NCI-H1417 (cell line): ENCODE data around the gene GALNT9.

Experiments used
- DNase-seq, 3 experiments: peaks; one replicate each; lab custom pipeline; 2025; lab: John Stamatoyannopoulos, UW

Gene GALNT9

DNA sequence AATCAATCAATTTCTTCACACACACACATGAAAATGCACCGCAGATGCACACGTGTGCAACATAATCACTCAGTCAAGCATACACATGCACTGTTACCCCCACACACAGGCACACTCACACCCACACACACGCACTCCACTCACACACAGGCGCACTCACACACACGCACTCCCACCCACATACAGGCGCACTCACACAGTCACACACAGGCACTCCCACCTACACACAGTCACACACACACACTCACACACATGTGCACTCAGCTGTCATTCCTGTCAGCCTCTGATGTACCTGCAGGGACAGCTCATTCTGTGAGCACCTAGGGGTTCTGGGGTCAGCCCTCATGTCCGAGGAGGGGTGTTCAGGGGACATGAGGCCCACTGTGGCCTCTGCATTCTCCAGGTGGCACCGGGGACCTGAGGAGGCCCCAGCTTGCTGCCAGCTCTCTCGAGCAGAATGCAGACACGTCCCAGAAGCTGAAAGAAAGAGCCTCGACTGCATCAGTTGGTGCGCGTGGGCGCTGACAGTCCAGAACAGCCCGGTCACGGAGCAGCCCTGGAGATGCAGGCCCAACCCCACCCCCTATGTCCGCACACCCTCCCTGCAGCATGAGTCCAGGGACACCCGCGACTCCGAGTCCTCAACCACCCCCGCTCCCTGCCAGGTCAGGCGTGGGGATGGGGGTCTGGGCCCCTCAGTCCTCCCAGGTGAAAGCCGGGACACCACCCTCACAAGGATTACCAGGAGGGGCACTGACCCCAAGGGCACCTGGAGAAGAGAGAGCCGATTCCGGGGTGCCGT, 115.8 kb downstream of the GALNT9 start:
- no peak for DNase-seq

DNA sequence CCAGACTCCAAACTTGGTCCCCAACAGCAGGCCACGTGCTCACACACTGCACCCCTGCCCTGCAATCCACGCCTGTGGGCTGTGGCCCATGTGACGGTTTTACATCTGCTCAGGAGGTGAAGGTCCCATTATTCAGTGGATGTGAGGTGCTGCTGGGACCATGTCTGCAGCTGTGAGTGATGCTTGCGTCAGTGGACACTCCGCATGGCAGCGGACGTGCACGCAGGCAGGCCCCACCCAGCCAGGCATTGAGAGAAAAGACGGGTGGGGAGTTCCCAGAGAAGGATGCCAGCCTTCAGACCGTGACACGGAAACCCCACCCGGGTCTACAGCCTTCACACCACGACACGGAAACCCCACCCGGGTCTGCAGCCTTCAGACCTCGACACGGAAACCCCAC, 117.6 kb downstream of the GALNT9 start:
- no peak for DNase-seq

DNA sequence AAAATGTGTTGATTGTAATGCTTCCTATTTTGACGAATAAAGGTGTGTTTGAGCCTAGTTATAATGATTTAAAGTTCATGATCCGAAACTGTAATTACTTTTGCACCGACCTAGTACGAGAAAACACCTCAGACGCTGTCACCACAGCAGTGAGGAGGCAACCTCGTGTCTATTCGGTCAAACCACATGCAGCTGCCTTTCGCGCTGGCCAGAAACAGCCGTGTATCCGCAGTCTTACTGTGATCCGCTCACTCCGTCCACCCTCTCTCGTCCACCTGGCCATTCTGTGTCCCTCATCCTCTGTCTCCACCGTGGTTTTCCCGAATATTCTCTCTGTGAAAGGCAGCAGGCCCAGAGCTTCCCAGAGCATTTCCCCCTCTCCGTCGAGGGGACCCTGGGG, 118.1 kb downstream of the GALNT9 start:
- DNase-seq: no peak

DNA sequence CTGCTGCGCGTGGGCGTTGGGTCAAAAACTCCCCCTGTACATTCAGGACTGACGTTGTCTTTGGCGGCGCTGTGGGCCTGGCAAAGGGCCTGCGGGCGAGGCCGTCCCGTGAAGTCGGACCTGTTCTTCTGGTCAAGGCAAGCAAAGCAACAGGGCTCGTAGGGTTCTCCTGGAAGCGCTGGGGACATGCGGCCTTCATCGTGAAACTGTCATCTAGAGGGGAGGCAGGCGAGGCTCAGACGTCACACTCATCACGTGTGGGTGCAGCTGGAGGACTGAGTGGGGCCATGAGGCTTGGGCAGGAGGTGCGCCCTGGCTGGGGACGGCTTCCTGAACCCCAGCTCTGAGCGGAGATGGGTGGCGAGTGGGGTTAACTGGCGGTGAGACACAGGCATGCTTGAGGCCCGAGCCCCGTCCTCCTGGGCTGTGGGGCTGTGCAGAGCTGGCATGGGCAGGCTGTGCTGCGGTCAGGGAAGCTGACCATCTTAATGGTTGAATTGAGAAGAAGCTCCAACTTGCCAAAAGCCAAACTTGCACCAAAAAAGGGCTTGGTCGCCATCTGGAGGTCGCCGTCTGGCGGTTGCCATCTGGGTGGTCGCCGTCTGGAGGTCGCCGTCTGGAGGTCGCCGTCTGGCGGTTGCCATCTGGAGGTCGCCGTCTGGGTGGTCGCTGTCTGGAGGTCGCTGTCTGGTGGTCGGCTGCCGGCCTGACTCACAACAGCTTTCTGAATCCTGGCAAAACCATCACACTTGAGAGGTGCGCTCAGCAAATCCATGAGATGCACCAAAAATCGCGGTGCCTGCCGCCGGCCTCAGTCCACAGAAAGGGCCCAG, 119.0 kb downstream of the GALNT9 start:
- DNase-seq: no peak

DNA sequence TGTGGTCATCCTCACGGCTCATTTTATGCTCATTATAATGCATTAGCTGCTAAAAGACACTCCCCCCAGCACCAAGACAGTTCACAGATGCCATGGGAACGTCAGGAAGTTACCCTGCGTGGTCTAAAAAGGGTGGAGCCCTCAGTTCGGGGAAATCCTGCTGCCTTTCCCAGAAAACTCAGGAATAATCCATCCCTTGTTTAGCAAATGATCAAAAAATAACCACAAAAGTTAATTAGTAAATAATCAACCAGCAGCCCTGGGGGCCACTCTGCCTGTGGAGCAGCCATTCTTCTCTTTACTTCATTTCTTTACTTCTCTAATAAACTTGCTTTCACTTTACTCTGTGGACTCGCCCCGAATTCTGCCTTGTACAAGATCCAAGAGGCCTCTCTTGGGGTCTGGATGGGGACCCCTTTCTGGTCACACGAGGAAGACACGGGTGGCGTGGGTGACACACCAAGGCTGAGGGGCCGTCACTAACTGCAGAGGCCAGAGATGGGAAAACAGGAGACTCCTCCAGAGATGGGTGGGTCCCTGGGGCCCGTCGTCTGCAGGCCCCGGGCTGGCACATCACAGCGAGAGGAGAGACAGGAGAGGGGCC, 119.7 kb downstream of the GALNT9 start:
- no peak for DNase-seq

DNA sequence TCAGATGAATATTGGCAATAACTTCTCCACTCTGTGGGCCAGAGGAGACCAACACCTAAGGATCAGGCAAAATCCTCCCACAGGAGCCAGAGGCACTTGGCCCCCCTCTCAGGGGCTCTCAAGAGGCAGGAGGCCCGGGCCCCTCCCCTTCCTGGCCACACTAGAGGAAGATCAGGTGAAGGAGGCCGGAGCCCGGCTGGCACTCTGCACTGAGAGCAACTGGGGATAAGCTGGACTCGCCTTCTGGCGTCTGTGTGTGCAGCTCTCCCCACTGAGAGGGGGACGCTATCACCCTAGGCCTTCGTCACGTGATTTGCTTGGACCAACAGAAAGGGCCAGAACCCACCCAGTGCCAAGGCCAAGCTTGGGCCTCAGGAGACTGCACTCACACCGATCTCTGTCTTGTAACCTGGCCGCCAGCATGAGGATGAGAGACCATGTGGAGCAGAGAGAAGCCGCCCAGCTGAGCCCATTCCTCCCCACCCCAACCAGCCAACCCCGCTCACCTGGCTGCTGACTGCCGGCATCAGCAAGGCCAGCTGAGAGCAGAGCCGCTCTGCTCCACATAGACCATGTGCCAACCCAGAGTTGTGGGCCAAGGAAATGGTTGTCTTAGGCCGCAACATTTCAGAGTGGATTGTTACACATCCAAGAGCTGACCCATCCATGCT, 121.1 kb downstream of the GALNT9 start:
- DNase-seq: no peak

DNA sequence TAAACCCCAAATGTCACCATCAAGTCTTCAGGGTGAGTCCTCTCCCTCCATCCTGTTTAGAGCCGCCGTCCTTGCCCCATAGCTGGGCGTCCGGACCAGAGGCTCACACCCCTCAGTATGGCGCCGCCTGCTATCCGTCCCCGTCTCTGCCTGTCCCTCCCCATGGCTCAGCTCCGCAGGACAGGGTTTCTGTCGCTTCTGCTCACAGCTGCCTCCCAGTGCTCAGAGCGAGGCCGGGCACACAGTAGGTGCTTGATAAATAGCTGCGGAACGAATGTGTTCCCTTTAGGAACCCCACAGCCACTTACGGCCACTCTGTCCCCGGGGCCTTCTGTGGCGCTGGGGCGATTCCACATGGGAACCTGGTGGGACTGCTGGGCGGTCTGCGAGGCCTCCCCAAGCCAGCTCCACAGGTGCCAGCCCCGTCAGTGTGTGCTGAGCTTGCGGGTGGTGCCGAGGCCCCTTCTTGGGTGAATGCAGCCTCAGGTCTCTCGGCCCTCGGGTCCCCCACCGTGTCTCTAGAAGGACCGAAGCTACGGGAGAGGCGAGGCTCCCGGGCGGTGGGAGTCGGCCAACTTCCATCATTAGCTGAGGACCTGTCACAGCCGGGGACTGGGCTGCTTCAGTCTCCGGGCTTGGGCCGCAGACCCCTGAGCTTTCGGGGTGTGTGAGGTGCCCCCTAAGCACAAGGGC, 122.2 kb downstream of the GALNT9 start:
- DNase-seq: no peak

DNA sequence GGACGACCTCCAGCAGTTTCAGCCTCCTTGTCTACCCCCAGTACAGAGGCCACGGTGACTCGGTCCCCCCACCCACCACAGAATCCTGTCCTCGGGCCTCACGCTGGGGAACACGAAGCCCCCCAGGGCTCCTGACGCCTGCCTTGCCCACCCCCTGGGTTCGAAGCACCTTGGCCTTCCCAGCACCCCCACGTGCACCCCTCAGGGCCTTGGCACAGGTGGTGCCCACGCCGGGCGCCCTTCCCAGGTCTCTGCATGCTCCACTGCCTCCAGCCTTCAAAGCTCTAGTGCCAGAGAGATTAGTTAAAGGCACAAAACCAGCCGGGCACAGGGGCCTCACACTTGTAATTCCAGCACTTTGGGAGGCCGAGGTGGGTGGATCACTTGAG, 123.3 kb downstream of the GALNT9 start:
- DNase-seq: no peak

DNA sequence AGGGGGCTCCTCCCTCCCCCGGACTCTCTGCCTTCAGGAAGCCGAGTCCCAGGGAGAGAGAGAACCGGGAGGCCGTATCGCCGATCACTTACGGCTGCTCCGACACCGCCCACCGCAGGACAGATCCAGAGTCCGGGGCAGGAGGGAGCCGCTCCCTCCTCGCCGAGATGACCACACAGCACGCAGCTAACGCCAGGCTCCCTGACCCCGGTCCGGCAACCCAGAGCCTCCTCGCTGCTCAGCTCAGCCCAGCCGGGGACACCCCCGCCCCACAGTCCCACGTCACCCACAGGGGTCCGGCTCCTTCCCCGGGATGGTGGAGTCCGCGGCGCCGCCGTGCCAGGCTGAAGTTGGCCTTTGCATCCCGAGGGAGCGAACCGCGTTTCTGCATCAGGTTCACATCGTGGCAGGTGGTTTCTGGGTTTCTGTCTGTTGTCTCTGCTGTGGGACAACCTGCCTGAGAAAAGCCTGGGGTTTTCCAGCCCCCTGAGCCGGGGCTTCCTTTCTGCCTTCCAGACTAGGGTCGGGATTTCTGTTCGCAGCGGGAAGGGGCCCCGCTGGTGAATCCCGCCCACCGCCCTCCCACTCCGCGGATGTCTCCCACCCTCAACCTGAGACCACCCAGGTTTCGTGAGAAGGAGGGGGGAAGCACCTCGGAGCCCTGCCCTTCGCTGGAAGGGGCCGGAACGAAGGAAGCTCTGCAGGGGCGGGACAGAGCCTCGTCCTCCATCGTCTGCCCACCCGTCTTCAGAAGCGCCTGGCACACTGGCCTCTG, 123.9 kb downstream of the GALNT9 start:
- peak in 1 of 3 experiments; percentile 23 for DNase-seq

DNA sequence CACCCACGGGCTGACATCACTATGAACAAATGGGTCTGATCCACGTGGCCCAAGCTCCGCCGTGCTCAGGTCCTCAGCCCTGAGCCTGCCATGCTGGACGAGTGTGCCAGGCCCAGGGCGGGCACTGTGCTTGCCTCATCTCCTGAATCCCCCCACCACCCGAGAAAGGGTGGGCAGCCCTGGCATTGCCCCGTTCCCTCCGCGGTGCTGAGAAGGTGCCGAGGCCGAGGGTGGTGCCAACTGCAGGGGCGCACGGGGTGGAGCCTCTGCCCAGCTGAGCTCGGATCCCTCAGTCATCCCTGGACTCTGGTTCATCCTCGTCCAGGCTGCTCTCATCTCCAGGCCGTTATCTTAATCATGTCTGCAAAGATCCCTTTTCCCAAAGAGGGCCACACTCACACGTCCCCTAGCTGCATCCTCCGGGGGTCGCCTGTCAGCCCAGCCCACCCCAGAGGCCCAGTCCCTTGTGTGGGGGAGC, 124.6 kb downstream of the GALNT9 start:
- no peak for DNase-seq

DNA sequence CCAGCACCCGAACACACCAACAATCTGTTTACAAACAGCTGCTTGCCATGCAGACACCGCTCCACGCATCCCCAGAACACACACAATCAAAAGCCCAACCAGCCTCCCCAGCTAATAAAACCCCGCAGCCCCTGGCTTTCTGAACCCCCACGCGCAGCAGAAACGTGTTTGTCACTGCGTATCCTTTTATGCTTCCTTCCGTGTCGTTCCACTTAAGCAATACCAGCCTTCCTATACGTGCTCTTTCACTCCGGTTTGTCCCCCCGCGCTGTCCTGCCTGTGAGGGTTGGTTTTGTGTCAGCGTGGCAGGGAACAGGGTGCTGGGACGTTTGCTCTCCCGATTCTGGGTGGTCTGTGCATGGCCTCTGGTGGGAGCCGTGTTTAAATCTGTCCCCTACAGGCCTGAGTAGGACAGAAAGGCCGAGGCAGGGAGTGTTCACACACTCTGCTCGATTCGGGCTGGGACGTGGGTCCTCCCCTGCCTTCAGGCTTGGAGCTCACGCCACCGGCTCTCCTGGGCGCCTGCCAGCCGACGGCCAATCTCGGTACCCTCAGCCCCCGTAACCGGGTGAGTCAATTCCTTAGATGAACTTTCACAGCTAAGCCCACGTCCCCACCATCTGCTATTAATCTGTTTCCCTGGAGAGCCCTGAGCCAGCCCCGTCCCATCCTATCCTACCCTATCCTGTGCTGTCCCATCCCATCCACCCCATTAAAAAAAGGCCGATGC, 125.2 kb downstream of the GALNT9 start:
- DNase-seq: no peak

DNA sequence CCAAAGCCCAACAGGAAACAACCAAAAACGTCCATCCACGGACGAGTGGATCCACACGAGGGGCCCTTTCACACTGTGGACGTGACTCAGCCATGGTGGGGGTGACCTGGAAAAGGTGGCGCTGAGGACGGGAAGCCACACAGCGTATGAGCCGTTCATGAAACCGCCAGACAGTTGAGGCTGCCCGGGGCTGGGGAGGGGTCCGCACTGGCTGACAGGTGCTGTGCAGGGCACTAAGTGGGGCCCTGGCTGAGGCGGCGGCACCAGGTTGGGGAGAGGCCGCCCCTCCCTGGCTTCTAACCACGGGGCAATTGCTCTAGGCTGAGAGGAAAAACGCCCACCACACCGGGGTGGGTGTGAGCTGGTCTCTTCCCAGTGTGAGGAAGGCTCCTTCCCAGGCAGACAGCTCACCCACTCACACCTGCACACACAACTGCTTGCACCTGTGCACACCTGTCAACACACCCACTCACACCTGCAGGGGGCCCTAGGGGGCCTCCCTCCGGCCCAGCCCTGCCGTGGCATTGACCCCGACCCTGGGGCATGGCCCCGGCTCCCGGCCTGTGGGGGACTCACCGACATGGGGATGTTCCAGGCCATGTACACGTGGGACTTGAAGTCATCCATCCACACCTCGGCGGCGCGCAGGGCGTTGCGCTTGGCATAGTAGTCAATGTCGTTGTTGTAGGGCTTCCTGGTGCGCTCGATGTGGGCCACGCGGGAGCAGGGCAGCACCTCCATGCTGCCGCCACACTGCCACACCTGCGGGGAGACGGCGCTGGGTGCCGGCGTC, 126.3 kb downstream of the GALNT9 start:
- no peak for DNase-seq

DNA sequence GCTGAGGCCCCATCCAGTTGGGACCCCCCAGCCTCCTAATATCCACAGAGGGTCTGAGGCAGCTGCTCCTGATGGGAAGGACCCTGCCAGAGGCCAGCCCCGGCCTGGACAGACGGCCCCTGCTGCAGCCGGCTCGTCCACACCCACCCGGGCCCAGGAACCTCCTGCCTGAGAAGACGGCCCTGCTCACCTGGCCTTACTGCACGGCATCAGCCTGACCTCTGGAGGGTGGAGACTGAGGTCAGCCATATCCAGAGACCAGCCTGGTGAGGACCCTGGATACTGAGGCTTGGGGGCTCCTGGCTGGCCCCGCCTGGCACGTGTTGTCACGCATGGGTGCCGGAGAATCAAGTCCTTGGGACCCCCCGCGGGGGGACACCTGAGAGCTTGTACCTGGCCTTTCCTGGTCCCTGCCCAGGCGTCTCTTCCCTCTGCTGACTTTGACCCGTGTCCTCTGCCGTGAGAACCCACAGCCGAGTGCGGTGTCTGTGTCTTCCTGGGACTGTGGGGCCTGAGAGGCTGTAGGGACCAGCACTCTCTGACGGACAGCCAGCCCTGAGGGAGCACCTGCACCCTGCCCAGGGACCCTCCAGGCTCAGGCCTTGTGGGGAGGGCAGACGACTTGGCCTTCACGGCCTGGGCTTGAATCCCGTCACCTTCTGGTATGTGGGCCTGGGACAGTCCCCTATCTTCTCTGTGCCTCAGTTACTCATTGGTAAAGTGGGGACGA, 127.8 kb downstream of the GALNT9 start:
- DNase-seq: no peak

DNA sequence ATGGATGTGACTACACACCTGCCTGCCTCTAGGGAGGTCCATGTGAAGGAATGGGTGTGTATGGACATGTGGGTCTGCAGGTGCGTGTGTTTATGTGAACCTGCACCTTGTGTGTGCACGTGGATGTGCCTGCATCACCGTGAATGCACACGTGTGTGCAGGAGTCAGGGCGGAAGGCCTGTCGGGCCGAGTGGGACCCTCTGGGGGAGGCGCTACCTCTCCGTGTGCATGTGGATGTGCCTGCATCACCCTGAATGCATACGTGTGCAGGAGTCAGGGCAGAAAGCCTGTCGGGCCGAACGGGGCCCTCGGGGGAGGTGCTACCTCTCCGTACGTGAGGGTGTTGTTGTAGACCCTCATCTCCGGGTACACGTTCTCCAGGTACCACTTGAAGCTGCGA, 128.6 kb downstream of the GALNT9 start:
- DNase-seq: no peak

DNA sequence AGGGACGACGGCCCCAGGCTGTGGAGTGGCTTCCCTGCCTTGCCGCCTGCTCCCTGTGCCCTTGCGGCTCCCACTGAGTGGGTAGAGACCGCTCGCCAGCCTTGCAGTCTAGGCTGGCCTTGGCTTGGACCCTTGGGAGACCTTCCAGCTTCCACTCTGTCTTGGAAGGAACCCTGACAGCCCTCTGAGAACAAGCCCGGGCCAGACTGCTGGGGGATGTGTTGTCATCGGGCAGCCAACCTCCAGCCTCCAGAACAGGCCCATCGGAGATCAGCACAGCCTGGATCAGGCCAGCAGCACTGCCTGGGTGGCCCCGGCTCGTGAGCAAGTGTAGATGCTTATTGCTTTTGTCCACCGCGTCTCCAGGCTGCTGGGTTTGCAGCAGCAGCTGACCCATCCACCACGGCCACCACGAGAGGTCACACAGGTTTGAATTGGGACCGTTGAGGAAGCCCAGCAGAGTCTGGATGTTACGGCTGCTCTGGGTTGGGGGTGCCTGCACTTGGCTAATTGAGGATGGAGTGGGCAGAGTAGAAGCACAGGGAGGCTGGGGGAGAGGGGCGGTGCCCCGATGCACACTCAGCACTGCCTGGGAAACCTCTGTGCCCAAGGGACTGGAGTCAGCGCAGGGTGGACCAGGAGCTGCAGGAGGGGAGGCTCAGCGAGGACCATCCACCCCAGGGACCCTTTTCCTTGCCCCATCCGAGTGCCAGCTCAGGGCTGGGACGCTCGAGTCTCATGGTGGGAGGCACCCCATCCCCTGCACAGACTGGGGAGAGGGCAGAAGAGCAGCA, 129.7 kb downstream of the GALNT9 start:
- DNase-seq: no peak

DNA sequence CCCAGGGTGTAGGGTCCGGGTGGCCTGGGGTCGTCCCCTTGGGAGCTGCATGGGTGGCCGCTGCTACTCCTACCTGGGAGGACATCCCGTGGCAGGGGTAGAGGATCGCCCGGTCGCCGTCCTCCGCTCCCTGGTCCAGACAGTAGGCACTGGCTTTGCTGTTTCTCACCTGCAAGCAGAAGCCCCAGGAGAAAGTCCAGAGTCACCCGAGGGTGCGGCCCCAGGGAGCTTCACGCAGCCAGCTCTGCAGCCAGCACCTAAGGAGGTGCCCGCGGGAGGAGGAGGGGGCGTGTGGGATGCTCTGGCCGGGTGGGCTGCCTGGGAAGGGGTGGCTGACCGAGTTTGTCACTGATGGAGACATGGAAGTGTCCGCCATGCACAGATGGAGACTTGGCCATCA, 130.3 kb downstream of the GALNT9 start:
- DNase-seq: no peak

DNA sequence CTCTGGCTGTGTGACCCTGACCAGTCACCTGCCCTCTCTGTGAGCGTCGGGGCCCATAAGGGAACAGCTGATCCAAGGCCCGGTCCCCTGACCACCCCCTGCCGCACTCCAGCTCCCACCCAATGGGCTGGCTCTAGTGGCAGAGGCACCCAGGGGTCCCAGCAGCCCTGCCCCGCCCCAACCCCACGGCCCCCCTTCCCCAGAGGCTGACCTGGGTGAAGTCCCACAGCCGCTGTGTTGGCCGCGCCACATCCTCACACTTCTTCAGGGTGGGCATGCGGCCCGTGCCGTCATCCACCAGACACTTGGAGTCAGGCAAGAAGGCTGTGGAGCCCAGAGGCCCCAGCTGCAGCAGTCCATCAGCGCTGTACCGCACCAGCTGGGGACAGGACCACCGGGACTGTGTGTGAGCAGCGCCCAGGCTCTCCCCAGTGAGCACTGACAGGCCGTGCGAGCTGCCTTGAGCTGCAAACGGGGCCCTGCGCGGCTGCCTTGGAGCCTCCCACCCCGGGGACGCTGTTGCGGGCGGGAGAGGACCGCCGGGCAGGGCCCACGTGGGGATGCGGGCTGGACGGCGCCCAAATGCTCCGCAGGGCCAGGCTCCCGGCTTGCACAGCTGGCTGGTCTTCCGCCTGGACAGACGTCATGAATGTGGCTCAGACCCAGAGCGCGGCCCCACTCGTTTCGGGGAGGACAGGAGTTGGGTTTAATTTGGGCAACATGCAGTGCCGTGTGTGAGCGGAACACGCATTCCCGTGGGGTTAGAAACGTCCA, 131.6 kb downstream of the GALNT9 start:
- no peak for DNase-seq
